Activated T-cell treated with anti-CD3 and anti-CD28 coated beads, Interleukin-2, amount 50 U/mL, for 72 hours (primary cell): ENCODE data around the gene ICA1L. TPM values are rescaled to one million over a fixed set of nuclear protein-coding genes. Genes with fewer than 3 reads are reported as not detected.
A peak's percentile ranks its signal among the peaks of the same experiment; 100 is the strongest.
"Not testable (repeated sequence)": the region's sequence is repeated elsewhere in the genome, so short reads cannot be mapped to it uniquely, and the experiment has no call there.

Source experiments
- ATAC-seq, 2 donors: fragments of 150-1000 bp; cut with Tn5 transposase; replicated peaks in 1 of 2; 2 replicates each; pipeline ENCODE4 v1.10.0; 2021; ENCODE audit warnings: moderate library complexity in 2 of 2, mild to moderate bottlenecking in 1 of 2
- DNase-seq, 2 donors: peaks; one replicate each; pipeline ENCODE4 v3.0.0; 2021 to 2022; ENCODE audit warnings: mixed read lengths in 1 of 2
- H3K27ac Mint-ChIP-seq: one replicate; pipeline ENCODE4 v1.8.0; 2022; ENCODE audit warnings: mild to moderate bottlenecking, moderate library complexity, mixed read lengths
- H3K27me3 Mint-ChIP-seq: one replicate; pipeline ENCODE4 v1.8.0; 2022; ENCODE audit warnings: low read depth, mixed read lengths
- H3K36me3 Mint-ChIP-seq, 2 donors: one replicate each; pipeline ENCODE4 v1.8.0; 2022; ENCODE audit warnings: mixed read lengths in 2 of 2, mild to moderate bottlenecking in 1 of 2; ENCODE audit not compliant: insufficient read depth in 2 of 2
- H3K4me1 Mint-ChIP-seq: one replicate; pipeline ENCODE4 v1.8.0; 2022; ENCODE audit warnings: low read depth, mixed read lengths
- H3K4me3 Mint-ChIP-seq, 2 donors: one replicate each; pipeline ENCODE4 v1.8.0; 2022; ENCODE audit warnings: mild to moderate bottlenecking in 2 of 2, mixed read lengths in 2 of 2, moderate library complexity in 2 of 2
- H3K9me3 Mint-ChIP-seq, 2 donors: one replicate each; pipeline ENCODE4 v1.8.0; 2022; ENCODE audit warnings: mixed read lengths in 2 of 2
- total RNA-seq, 2 donors: library from RNA; stranded (reverse); gene quantifications; one replicate each; pipeline ENCODE4 v1.2.3, GENCODE V29; 2022

Gene ICA1L
- total RNA-seq, 2 donors from 2014 or later, result 12.6 to 14.0 TPM

DNA sequence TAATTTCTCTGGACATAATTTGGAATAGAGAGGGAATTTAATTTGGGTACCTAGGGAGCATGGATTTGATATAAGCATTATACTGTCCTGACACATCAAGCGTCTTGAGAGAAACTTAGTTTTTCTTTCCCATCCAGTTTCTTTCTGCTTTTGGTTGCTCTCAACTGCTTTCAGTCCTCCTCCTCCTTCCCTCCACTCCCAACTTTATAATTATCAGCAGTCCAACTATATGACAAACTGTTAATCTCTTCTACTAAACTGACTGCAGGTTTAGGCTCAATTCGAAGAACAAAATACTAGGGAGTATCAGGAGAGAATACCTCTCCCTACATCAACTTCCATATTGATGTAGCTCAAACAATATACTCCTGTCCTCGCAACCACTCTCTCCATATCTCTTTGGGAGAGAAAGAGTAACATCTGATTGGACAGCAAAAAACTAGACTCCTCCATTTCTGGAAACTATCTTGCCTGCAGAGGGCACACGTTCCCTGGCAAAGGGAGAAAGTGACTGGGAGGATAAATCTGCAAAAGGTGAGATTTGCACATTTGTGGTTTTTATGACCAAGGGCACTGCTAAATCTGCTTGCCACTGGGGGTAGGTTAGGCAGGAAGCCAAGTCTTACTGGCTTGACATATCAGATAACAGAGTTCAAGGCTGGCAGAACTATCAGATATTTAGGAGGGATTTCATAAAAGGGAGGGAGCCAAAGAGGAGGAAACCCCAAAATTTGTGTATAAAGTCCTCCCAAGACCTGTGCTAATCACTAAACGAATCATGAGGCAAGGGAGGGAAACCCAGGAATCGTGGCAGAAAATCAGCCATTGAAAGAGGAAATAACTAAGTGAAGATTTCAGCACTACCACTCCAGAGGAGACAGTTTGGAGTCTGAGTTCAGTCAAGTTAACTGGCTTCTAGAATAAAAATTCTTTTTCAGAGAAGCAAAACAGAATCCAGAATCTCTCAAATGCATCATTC, 40.0 kb downstream of the ICA1L start:
- Mint-ChIP-seq H3K4me1 (peaks cover 12% of the 10 kb centered on the region), H3K27me3 (no peaks in the 10 kb centered on the region), H3K4me3 (peak overlapping the region; percentile 19 to 24), H3K27ac (no peak overlapping the region), H3K36me3 (no peaks in the 10 kb centered on the region), H3K9me3 (no peaks in the 10 kb centered on the region)
- DNase-seq (peak; percentile 46 to 57), ATAC-seq (peak; percentile 77 to 84)

DNA sequence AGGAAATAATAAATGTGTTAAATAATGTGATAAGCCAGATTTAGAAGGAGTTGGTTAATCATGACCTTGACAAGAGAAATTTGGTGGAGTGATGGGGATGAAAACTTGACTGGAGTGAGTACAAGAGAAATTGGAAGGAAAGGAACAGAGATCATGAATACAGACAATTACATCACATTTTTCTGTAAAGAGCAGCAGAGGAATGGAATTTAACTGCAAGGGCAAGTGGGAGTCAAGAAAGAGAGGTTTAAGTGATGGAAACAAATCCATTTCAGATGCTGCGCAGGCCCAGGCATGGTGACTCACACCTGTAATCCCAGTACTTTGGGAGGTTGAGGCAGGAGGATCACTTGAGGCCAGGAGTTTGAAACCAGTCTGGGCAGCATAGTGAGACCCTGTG, 46.7 kb downstream of the ICA1L start:
- Mint-ChIP-seq H3K4me1 (no peaks in the 10 kb centered on the region), H3K4me3 (no peak overlapping the region), H3K27ac (no peak overlapping the region), H3K9me3 (no peaks in the 10 kb centered on the region), H3K27me3 (no peaks in the 10 kb centered on the region), H3K36me3 (no peaks in the 10 kb centered on the region)
- ATAC-seq, result no peak
- DNase-seq, result no peak

DNA sequence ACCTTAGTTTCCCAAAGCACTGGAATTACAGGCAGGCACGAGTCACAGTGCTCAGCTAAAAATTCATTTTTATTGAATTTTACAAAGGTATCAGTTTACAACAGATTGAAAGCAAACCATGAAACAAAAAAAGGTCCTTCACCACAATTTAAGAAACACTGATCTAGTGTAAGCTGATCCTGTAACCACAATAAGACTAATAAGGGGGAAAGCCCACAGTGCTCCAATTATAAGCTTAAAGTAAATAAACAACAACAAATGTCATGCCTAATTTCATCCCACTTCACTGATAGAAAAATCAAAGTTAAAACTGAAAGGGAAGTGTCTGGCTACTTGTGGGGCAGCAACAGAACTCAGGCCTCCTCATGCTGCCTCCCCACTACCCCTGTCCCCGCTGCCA, 49.2 kb downstream of the ICA1L start:
- DNase-seq, result no peak
- Mint-ChIP-seq H3K36me3 (no peaks in the 10 kb centered on the region), H3K27ac (no peak overlapping the region), H3K4me1 (no peaks in the 10 kb centered on the region), H3K9me3 (no peaks in the 10 kb centered on the region), H3K4me3 (no peak overlapping the region), H3K27me3 (no peaks in the 10 kb centered on the region)
- ATAC-seq, result no peak

DNA sequence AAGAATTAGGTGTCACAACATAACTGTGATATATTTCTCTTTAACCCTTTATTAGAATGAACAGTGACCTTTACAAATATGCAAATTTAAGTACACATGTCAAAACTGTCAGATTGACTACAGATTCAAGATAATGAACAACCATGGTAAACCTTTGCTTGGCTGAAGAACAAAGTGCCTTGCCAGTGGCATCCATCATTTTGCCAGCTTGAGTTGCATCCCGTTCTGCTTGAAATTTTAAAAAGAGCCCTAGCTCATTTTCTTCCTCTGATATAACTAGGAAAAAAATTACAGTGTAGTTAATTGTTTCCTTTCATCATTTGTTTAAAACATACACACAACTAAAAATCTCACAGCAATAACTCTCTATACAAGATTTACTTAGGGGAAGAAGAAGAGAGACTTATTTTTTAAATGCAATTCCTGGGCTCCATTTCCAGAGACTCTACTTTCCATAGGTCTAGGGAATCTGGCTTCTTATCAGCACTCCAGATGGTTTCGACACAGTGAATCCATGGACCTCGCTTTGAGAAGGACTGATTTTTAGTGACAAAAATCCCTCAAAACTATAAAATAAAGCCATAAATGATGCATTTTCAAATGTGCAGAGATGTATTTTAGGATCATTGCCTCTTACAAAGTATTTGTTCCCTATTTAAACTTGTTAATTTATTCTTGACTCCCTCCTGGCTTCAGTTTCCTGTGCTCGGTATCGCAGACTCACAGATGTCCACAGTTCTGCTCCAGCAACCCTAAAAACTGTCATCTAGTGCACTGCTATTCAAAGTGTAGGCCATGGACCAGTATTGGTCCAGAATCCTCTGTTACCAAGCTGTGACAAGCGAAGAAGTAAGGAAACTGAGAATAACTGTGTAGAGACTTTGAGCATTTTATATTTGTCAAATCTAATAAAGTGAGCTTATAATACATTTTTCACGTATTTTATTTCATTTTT, 50.1 kb downstream of the ICA1L start:
- Mint-ChIP-seq H3K36me3 (no peaks in the 10 kb centered on the region), H3K27me3 (no peaks in the 10 kb centered on the region), H3K27ac (no peak overlapping the region), H3K4me1 (no peaks in the 10 kb centered on the region), H3K4me3 (no peak overlapping the region), H3K9me3 (no peaks in the 10 kb centered on the region)
- DNase-seq (no peak), ATAC-seq (no peak)

DNA sequence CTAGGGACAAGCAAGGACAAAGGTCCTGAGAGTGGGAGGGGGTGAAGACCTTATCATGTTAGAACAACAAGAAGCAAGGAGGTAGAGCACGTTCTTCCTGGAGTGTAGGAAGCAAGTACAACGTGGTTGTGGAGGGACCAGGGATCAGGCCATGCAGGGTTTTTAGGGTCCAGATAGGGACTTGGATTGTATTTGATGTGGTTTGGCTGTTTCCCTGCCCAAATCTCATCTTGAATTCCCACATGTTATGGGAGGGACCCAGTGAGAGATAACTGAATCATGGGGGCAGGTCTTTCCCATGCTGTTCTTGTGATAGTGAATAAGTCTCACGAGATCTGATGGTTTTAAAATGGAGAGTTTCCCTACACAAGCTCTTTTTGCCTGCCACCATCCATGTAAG, 53.2 kb downstream of the ICA1L start:
- H3K9me3 Mint-ChIP-seq, result peaks cover 2 to 3% of the 10 kb centered on the region in 2 donors
- H3K36me3 Mint-ChIP-seq, result peaks cover 0 to 8% of the 10 kb centered on the region in 2 donors
- no peak overlapping the region for H3K4me3 Mint-ChIP-seq
- no peaks in the 10 kb centered on the region for H3K4me1 Mint-ChIP-seq
- ATAC-seq (no peak), DNase-seq (no peak)
- H3K27ac Mint-ChIP-seq, result no peak overlapping the region
- no peaks in the 10 kb centered on the region for H3K27me3 Mint-ChIP-seq

DNA sequence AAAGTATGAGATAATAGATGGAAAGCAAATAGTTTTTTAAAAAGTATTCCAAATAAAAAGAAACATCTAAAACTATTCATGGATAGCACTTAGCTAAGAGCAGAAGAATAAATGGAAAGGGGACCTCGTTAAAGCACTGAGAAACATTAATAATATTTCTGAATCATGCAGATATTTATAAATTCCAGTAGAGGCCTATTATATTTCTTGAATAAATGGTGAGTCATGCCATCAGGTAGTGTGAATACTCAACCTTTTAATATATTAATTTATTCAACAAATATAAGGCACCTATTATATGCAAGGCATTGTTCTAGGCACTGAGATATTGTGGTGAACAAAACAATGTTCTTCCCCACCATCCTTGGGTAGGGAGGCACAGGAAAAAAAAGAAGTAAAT, 53.8 kb downstream of the ICA1L start:
- ATAC-seq (no peak), DNase-seq (no peak)
- H3K4me3 Mint-ChIP-seq, result no peak overlapping the region
- peaks cover 2 to 3% of the 10 kb centered on the region in 2 donors for H3K9me3 Mint-ChIP-seq
- peaks cover 0 to 8% of the 10 kb centered on the region in 2 donors for H3K36me3 Mint-ChIP-seq
- H3K27ac Mint-ChIP-seq, result no peak overlapping the region
- H3K27me3 Mint-ChIP-seq, result no peaks in the 10 kb centered on the region
- no peaks in the 10 kb centered on the region for H3K4me1 Mint-ChIP-seq

DNA sequence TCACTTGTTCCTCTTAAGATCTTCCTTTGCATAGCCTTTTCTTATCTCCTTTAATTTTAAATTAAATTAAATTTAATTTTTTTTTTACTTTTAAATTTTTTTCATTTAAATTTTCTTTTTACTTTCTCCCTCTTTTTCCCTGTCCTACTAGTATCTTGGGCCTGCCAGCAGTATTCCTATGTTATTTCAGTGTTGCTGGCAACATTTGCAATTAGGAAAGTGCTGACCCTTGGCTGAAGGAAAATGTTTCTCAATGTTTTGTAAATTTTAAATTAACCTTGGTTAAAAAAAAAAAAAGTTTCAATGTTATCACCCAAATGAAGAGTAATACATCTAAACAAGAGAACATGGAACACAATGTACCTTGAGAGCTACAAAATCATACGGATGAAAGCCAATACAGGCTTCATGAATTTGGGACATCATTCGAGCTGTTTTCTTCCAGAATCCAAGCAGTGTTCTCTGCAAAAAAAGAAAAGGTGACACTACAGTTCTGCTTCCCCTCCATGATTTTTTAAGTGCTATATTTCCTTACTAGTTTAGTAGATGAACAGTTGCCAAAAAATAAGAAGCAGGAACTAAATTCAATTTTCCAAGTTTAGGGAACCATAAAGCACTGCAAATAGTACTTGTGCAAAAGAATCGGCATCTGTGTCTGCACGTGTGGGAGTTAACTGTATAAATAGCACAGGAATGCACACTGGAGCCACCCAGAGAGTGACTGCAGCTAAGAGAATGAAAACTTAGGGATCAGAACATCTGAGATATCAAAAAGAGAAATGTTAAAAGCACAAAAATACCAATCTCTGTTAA, 55.8 kb downstream of the ICA1L start:
- H3K27ac Mint-ChIP-seq, result no peak overlapping the region
- ATAC-seq (no peak), DNase-seq (no peak)
- no peaks in the 10 kb centered on the region for H3K4me1 Mint-ChIP-seq
- no peaks in the 10 kb centered on the region for H3K27me3 Mint-ChIP-seq
- peaks cover 2 to 16% of the 10 kb centered on the region in 2 donors for H3K36me3 Mint-ChIP-seq
- peaks cover 3 to 4% of the 10 kb centered on the region in 2 donors for H3K9me3 Mint-ChIP-seq
- no peak overlapping the region for H3K4me3 Mint-ChIP-seq

DNA sequence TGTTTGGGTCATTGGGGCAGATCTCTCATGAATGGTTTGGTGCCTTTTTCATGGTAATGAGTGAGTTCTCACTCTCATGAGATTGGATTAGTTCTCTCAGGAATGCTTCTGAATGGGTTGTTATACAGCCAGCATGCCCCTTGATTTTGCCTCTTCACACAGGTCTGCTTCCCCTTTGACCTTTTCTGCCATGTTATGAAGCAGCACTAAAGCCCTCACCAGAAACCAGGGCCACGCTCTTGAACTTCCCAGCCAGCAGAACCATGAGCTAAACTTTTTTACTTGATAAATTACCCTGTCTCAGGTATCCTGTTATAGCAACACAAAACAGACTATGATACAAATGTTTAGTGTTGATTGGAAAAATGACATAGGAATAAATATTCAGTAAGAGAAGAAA, 57.3 kb downstream of the ICA1L start:
- ATAC-seq (no peak), DNase-seq (no peak)
- Mint-ChIP-seq H3K27me3 (no peaks in the 10 kb centered on the region), H3K27ac (no peak overlapping the region), H3K4me1 (no peaks in the 10 kb centered on the region), H3K9me3 (peaks cover 3 to 5% of the 10 kb centered on the region in 2 donors), H3K36me3 (peaks cover 2 to 19% of the 10 kb centered on the region in 2 donors), H3K4me3 (no peak overlapping the region)

DNA sequence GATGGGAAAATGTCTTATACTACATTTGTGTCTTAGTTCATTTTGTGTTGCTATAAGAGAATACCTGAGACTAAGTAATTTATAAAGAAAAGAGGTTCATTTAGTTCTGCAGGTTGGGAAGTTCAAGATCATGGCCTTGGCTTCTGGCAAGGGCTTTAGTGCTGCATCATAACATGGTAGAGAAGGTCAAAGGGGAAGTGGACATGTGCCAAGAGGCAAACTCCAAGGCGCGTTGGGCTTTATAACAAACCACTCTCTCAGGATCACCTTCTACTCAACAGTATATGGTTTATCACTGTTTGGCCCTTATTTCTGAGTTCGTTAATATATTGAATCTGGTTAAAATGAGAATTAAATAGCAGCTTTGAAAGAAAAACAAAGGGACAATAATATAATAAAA, 58.2 kb downstream of the ICA1L start:
- Mint-ChIP-seq H3K27ac (no peak overlapping the region), H3K27me3 (no peaks in the 10 kb centered on the region), H3K4me3 (no peak overlapping the region), H3K4me1 (no peaks in the 10 kb centered on the region), H3K36me3 (peaks cover 2 to 22% of the 10 kb centered on the region in 2 donors), H3K9me3 (peaks cover 3 to 8% of the 10 kb centered on the region in 2 donors)
- DNase-seq (no peak), ATAC-seq (no peak)

DNA sequence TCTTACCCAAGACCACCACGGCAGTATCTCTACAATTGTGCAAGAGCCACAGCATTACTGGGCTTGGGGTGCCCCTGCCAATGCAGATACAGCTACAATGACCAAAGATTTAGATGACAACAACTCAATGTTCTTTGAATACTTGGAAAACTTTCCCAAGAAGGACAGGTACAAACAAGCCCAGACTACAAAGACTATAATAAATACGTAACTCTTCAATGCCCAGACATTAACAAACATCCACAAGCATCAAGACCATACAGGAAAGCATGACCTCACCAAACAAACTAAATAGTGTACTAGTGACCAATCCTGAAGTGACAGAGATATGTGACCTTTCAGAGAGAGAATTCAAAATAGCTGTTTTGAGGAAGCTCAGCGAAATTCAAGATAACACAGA, 62.8 kb downstream of the ICA1L start:
- H3K4me3 Mint-ChIP-seq, result no peak overlapping the region
- peaks cover 2 to 17% of the 10 kb centered on the region in 2 donors for H3K36me3 Mint-ChIP-seq
- no peaks in the 10 kb centered on the region for H3K27me3 Mint-ChIP-seq
- no peaks in the 10 kb centered on the region for H3K4me1 Mint-ChIP-seq
- ATAC-seq, result no peak
- H3K27ac Mint-ChIP-seq, result no peak overlapping the region
- no peak for DNase-seq
- H3K9me3 Mint-ChIP-seq, result peaks cover 0 to 6% of the 10 kb centered on the region in 2 donors

DNA sequence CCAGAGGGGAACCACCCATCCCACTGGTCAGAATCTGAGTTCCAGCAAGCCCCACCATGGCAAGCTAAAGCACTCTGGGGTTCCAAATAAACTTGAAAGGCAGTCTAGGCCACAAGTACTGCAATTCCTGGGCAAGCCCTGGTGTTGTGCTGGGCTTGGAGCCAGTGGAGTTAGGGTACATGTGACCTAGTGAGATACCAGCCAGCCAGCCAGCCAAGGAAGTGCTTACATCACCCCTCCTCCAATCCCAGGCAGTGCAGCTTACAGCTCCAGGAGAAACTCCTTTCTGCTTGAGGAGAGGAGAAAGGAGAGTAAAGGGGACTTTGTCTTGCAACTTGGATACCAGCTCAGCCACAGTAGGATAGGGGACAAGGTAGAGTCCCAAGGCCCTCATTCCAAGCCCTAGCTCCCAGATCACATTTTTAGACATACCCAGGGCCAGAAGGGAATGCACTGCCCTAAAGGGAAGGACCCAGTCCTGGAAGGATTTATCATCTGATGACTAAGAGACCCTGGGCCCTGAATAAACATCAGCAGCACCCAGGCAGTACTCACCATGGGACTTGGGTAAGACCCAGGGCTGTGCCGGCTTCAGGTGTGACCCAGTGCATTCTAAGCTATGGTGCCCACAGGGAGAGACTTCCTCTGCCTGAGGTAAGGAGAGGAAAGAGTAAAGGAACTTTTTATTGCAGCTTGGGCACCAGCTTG, 64.0 kb downstream of the ICA1L start:
- H3K4me3 Mint-ChIP-seq, DNase-seq, H3K4me1 Mint-ChIP-seq, ATAC-seq, H3K27me3 Mint-ChIP-seq, H3K27ac Mint-ChIP-seq, H3K9me3 Mint-ChIP-seq: not testable (repeated sequence)
- peaks cover 2 to 16% of the 10 kb centered on the region in 2 donors for H3K36me3 Mint-ChIP-seq

DNA sequence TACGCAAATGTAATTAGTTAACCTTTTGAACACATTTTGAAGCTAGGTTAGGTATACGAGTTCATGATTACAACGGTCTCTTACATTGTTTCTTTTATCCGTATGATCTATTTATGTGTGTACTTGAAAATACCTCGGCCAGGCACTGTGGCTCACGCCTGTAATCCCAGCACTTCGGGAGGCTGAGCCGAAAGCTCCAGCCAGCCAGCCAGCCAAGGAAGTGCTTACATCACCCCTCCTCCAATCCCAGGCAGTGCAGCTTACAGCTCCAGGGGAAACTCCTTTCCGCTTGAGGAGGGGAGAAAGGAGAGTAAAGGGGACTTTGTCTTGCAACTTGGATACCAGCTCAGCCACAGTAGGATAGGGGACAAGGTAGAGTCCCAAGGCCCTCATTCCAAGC, 65.7 kb downstream of the ICA1L start:
- H3K27ac Mint-ChIP-seq, result not testable (repeated sequence)

More for the DNA sequence above, 65.7 kb downstream of the ICA1L start:
- H3K4me3 Mint-ChIP-seq, H3K27me3 Mint-ChIP-seq, ATAC-seq, DNase-seq, H3K36me3 Mint-ChIP-seq, H3K4me1 Mint-ChIP-seq, H3K9me3 Mint-ChIP-seq: not testable (repeated sequence)
